Measurements from ENCODE around the gene CRTC2.

- no peak for TF ChIP-seq EZH2 (IDR thresholded peaks at IDR 0.05; ENCODE audit: borderline replicate concordance, low read depth, low read length)
- peak; percentile 91 for TF ChIP-seq POLR2A (conservative IDR thresholded peaks at IDR 0.05)
- peak; percentile 63 for TF ChIP-seq MXI1 (IDR thresholded peaks at IDR 0.05; ENCODE audit: low read depth, low read length)
- no peak for TF ChIP-seq CEBPB (tag; IDR thresholded peaks at IDR 0.05)
- no peak for TF ChIP-seq NCOA1 (IDR thresholded peaks at IDR 0.05; ENCODE audit: low read depth)
- no peak for TF ChIP-seq HEY1 (CRISPR knock-in tag; IDR thresholded peaks at IDR 0.05; ENCODE audit: borderline replicate concordance)
- TF ChIP-seq UBTF (IDR thresholded peaks at IDR 0.05; ENCODE audit: borderline replicate concordance in 1 of 2, low read depth in 2 of 2, low read length in 2 of 2), result peak; percentile 82 to 84; a peak in 2 of 4 replicates
- peak; percentile 47 to 78 (median 68) for TF ChIP-seq CTCF (IDR thresholded peaks at IDR 0.05 in 2 of 3, conservative IDR thresholded peaks at IDR 0.05 in 1 of 3; ENCODE audit: insufficient read depth in 2 of 3, low read depth in 1 of 3, low read length in 3 of 3)
- TF ChIP-seq EP300 (IDR thresholded peaks at IDR 0.05; ENCODE audit: low read length), result peak; percentile 3; the same call in 1 of the 2 replicates
- peak; percentile 100 for TF ChIP-seq ZNF121 (CRISPR knock-in tag; conservative IDR thresholded peaks at IDR 0.05)
- peak; percentile 90 to 93 for TF ChIP-seq E2F6 (IDR thresholded peaks at IDR 0.05; ENCODE audit: borderline replicate concordance in 1 of 2, extremely low read depth in 1 of 2, insufficient read depth in 1 of 2, insufficient read length in 1 of 2, low read depth in 1 of 2, low read length in 1 of 2, poor library complexity in 1 of 2, severe bottlenecking in 1 of 2)
- no peak for TF ChIP-seq NFE2L1 (tag; IDR thresholded peaks at IDR 0.05; ENCODE audit: borderline replicate concordance, low read depth)
These were observed 8.9 kb upstream of the CRTC2 start, which contains the start of gene CREB3L4 for GRCh38 chr1:153967107-153967999.

Data from K562 (cell line).